ENCODE results near the gene BPI. TPM values are rescaled to one million over a fixed set of nuclear protein-coding genes. Genes with fewer than 3 reads are reported as not detected.

Gene BPI
- total RNA-seq, 4 donors from 2014 or later, result not detected

- H3K27me3 ChIP-seq, result no peaks in the 10 kb centered on the region
- ATAC-seq (no peak), DNase-seq (no peak)
- in situ Hi-C loops (cut with MboI; ENCODE audit: low sequenced_read_pairs in 4 of 4), result loop anchor here in 1 of 4 donors (25.0 kb wide), 1 partner anchor 270 kb away; no protein-coding TSS in a partner anchor
- no peaks in the 10 kb centered on the region for H3K36me3 ChIP-seq
- H3K4me1 ChIP-seq, result no peaks in the 10 kb centered on the region
- intact Hi-C loops (cut with DNase I; ENCODE audit: low total_unique reads), result no loop called here
- H3K4me3 ChIP-seq, result no peak overlapping the region
- TF ChIP-seq CTCF (IDR thresholded peaks at IDR 0.05 in 4 of 5, conservative IDR thresholded peaks at IDR 0.05 in 1 of 5), result no peak
- no peaks in the 10 kb centered on the region for H3K9me3 ChIP-seq
- no peak overlapping the region for H3K27ac ChIP-seq
Measured at GRCh38 chr20:38331814-38332213, 27.9 kb downstream of the BPI start.

DNA sequence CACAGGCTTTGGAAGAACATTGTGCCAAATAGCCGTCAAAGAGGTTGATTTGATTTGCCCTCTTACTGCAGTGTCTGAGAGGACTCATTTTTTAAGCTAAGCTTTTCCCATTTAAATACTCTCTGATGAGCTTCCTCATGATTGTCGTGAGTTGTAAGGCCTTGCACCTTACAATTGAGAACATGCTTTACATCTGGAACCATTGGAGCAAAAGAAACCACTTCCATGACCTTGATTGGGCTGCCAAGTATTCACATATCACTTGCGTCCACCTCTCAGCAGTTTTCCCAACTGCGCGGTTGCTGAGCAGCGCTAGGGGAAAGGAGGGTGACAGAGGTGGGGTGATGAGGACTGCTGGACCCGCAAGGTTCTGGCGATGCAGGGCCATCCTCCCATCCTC, 30.1 kb downstream of the BPI start:
- TF ChIP-seq POLR2A (IDR thresholded peaks at IDR 0.05), result no peak
- TF ChIP-seq CTCF (IDR thresholded peaks at IDR 0.05 in 4 of 5, conservative IDR thresholded peaks at IDR 0.05 in 1 of 5), result no peak
- H3K9me3 ChIP-seq, result no peaks in the 10 kb centered on the region
- H3K36me3 ChIP-seq, result no peaks in the 10 kb centered on the region
- ATAC-seq, result no peak
- no peak overlapping the region for H3K4me3 ChIP-seq
- H3K27ac ChIP-seq, result no peak overlapping the region
- no peak for DNase-seq
- no peaks in the 10 kb centered on the region for H3K4me1 ChIP-seq
- intact Hi-C loops (cut with DNase I; ENCODE audit: low total_unique reads) (no loop called here), in situ Hi-C loops (cut with MboI; ENCODE audit: low sequenced_read_pairs in 4 of 4) (loop anchor here in 1 of 4 donors (25.0 kb wide), 1 partner anchor 272 kb away; no protein-coding TSS in a partner anchor)
- H3K27me3 ChIP-seq, result no peaks in the 10 kb centered on the region

DNA sequence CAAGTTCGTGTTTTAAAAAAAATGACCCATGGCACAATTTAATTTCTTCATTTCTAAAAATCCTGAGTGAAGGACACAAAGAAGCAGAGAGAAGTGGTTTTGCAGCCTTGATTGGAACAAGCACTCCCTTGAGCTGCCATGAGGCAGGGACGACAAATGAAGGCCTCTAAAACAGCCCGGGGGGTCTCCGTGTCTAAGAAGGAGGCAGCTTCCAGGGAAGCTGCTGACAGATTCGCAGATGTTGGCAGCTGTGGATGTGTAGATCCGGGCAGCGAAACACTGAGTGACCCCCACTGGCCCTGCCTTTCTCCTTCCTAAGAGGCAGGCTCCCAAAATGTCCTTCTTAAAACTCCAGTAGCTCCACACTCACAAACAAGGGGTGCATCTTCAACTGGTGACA, 32.8 kb downstream of the BPI start:
- no peak overlapping the region for H3K4me3 ChIP-seq
- TF ChIP-seq POLR2A (IDR thresholded peaks at IDR 0.05) (no peak), CTCF (IDR thresholded peaks at IDR 0.05 in 4 of 5, conservative IDR thresholded peaks at IDR 0.05 in 1 of 5) (no peak)
- H3K36me3 ChIP-seq, result no peaks in the 10 kb centered on the region
- in situ Hi-C loops (cut with MboI; ENCODE audit: low sequenced_read_pairs in 4 of 4) (loop anchor here in 1 of 4 donors (25.0 kb wide), 1 partner anchor 274 kb away; no protein-coding TSS in a partner anchor), intact Hi-C loops (cut with DNase I; ENCODE audit: low total_unique reads) (no loop called here)
- H3K4me1 ChIP-seq, result no peaks in the 10 kb centered on the region
- ATAC-seq, result no peak
- no peak overlapping the region for H3K27ac ChIP-seq
- DNase-seq, result no peak
- H3K9me3 ChIP-seq, result no peaks in the 10 kb centered on the region
- H3K27me3 ChIP-seq, result no peaks in the 10 kb centered on the region

- Histone ChIP-seq H3K36me3 (no peaks in the 10 kb centered on the region), H3K9me3 (no peaks in the 10 kb centered on the region), H3K27me3 (no peaks in the 10 kb centered on the region), H3K27ac (no peak overlapping the region), H3K4me1 (no peaks in the 10 kb centered on the region), H3K4me3 (no peak overlapping the region)
- ATAC-seq (no peak), DNase-seq (no peak)
- intact Hi-C loops (cut with DNase I; ENCODE audit: low total_unique reads), result no loop called here
- in situ Hi-C loops (cut with MboI; ENCODE audit: low sequenced_read_pairs in 4 of 4), result loop anchor here in 1 of 4 donors (25.0 kb wide), 1 partner anchor 275 kb away; no protein-coding TSS in a partner anchor
- TF ChIP-seq POLR2A (IDR thresholded peaks at IDR 0.05) (no peak), CTCF (IDR thresholded peaks at IDR 0.05 in 4 of 5, conservative IDR thresholded peaks at IDR 0.05 in 1 of 5) (peak in 3 of 5 experiments; percentile 20 to 51 (median 22))
Measured at GRCh38 chr20:38337561-38338140, 33.7 kb downstream of the BPI start.

Measured in gastrocnemius medialis (tissue), 4 donors.